DMS114 treated with DMSO at 0.1 percent for 48 hours (cell line): ENCODE data around the gene UBXN7.
"Not testable (repeated sequence)": the region's sequence is repeated elsewhere in the genome, so short reads cannot be mapped to it uniquely, and the experiment has no call there.

ENCODE experiments used
- DNase-seq: peaks from one replicate; lab custom pipeline; 2025; ENCODE audit not compliant: unreplicated experiment; lab: John Stamatoyannopoulos, UW

Gene UBXN7

GRCh38 chr3:196317687-196318467 lies 114.3 kb downstream of the UBXN7 start, which contains the start of gene DYNLT2B:
TSS of gene DYNLT2B (minus strand) at chr3:196318240. CDS start at chr3:196318152, 88 bp downstream.
- DNase-seq, result peak; percentile 78

- not testable (repeated sequence) for DNase-seq
Observed at GRCh38 chr3:196316799-196317686, 115.2 kb downstream of the UBXN7 start.

GRCh38 chr3:196315821-196316220 lies 116.4 kb downstream of the UBXN7 start:
- DNase-seq, result no peak

DNA sequence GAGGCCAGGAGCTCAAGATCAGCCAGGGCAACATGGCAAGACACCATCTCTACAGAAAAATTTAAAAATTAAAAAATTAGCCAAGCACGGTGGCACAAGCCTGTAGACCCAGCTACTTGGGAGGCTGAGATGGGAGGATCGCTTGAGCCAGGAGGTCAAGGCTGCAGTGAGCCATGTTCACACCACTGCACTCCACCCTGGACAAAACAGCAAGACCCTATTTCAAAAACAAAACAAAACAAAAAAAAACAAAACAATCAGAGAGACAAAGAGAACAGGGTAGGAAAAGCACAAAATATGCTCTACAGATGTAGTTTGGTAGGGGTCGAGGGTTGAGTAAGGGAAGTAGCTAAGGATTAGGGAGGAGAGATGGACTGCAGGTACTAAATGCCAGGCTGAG lies 117.6 kb downstream of the UBXN7 start:
- DNase-seq, result no peak

DNA sequence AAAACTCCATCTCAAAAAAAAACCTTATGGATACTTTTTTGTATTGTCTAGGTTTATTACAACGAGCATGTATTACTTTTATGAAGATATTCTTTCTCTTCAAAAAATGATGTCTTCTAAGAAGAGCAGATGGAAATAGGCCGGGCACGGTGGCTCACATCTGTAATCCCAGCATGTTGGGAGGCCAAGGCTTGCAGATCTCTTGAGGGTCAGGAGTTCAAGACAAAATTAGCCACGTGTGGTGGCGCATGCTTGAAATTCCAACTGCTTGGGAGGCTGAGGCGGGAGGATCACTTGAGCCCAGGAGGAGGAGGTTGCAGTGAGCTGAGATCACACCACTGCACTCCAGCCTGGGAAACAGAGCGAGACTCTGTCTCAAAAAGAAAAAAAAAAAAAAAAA lies 118.1 kb downstream of the UBXN7 start:
- not testable (repeated sequence) for DNase-seq

- DNase-seq, result not testable (repeated sequence)
Observed at GRCh38 chr3:196302960-196303359, 129.3 kb downstream of the UBXN7 start.

DNA sequence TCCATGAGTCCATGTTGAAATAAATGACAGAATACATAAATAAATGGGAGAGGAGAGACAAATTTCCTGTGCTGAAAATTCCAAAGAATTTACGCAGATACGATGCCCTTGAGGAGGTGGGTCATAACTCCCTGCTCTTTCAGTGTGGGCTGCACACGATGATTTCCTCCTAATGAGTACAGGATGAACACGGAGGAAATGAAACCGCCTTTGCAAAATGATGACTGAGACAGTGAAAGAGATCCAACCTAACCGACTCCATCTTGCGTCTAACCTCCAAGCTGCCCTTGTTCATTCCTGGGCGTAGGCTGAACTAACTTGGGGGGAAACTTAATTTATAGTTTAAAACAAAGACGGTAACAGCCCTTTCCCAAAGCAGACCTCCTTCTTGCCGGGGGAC lies 129.7 kb downstream of the UBXN7 start:
- DNase-seq, result not testable (repeated sequence)

DNA sequence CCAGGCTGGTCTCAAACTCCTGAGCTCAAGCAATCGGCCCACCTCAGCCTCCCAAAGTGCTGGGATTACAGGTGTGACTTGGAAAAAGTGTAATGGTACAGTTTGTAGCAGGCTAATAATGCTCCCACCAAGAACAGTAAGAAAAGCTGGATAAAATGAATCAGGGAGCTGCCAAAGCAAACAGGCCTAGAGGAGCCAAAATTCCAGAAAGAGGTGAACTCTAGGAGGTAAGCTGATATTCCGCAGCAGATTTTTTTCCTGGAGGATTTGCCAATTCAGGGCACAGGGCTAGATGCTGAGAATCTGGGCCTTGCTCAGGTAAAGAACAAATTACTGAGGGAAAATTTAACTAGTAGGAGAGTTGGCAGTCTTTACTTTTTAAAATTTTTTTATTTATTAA lies 133.7 kb downstream of the UBXN7 start:
- no peak for DNase-seq
